NCI-H2081 (cell line): ENCODE results near the gene PYGO2.
"Not testable (repeated sequence)": the region's sequence is repeated elsewhere in the genome, so short reads cannot be mapped to it uniquely, and the experiment has no call there.

Experiments used
- DNase-seq, 2 experiments: peaks; one replicate each; lab custom pipeline; 2025; lab: John Stamatoyannopoulos, UW

Gene PYGO2

DNA sequence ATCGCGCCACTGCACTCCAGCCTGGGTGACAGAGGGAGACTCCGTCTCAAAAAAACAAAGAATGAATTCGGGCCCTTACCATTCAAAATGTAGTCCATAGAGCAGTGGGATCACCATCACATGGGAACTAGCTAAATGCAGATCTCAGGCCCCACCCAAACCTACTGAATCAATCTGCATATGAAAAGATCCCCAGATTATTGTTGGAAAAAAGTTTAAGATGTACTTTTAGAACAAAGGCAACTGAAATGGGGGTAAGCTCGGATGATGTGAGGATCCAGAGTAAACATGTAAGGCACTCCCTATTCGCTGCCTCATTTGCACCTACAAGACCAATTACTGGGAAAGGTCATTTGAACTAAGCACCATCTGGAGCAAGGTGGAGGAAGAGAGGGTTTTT is 20.8 kb upstream of the PYGO2 start:
- DNase-seq: no peak

DNA sequence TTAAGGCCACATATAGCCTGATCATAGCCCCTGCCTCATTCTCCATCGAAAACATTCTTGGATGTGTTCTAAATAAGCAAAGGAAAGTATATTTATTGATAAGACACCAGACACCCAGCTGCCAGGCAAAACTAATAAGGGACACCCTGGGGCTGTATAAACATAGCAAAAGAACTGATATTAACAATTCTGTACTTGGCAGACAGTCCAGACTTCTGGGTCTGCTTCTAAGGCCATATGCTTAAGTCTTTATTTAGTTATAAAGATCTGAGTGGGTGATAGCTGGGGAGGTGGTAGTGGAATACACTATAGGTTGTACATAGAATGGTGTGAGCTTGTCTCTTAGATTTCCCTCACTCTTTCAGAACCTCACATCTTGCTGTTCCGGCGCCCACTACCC is 16.8 kb upstream of the PYGO2 start:
- DNase-seq: no peak

DNA sequence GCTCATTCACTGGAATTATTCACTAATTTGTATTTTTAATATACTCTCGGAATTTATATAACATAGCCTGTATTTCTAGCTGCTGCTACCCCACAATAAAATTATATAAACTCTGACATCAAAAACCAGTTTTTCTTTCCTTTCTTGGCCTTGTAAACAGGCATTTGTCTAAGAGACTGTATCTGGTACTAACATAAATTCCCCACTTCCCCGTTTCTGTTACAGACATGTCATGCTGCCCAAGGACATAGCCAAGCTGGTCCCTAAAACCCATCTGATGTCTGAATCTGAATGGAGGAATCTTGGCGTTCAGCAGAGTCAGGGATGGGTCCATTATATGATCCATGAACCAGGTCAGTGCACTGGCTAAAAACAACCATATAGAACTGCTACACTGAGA is 16.2 kb upstream of the PYGO2 start:
- DNase-seq: not testable (repeated sequence)

DNA sequence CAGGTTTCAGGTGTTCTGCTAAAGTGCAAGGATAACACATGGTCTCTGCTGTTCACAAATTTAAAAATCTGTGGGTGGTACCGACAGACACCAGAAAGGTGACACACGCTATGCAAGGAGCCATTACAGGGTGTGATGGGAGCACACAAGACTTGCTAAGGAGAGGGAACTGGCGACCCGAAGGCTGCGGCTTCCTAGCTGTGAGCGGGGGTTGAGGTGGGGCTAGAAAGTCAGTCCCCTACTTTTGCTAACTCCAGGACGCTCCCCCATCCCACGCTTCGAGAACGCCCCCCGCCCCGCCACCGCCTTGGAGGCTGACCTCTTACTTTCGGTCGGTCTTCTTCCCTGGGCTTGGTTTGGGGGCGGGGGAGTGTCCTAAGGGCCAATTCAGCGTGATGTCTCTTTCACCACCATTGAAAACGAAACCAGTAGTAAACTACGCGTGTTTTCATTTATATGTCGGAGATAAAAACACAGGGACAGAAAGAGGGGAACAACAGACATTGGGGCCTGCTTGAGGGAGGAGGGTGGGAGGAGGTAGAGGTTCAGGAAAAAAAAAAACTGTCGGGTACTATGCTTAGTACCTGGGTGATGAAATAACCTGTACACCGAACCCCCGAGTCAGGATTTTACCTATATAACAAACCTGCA is 14.0 kb upstream of the PYGO2 start:
- DNase-seq: peak in 1 of 2 experiments; percentile 52

DNA sequence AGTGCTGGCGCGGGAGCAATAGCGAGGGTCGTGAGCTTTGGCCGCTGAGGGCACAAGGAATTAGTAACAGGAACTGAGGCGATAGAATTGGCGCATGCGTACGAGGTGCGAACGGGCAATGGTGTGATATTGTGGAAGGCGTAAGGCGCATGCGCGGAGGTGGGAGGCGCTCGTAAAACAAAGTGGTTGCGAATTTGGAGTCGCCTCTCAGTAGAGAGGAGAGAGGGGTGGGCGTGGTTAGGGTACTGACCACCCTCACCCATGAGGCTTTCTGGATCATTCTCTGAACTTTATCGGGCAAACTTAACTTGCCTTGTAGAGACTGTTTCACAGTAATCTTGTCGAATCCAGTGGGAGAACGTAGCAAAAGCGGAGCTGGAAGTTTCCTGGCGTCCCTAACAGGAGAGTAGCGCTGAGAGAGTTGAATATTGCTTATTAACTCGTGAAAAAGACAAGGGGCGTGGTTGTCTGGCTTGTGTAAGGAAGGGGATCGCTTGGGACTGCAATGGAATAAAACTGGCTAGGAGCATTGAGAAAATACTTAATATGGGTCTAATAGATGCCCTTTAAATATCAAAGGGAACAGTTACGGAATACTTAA is 13.3 kb upstream of the PYGO2 start:
- DNase-seq: peak; percentile 96 to 98

DNA sequence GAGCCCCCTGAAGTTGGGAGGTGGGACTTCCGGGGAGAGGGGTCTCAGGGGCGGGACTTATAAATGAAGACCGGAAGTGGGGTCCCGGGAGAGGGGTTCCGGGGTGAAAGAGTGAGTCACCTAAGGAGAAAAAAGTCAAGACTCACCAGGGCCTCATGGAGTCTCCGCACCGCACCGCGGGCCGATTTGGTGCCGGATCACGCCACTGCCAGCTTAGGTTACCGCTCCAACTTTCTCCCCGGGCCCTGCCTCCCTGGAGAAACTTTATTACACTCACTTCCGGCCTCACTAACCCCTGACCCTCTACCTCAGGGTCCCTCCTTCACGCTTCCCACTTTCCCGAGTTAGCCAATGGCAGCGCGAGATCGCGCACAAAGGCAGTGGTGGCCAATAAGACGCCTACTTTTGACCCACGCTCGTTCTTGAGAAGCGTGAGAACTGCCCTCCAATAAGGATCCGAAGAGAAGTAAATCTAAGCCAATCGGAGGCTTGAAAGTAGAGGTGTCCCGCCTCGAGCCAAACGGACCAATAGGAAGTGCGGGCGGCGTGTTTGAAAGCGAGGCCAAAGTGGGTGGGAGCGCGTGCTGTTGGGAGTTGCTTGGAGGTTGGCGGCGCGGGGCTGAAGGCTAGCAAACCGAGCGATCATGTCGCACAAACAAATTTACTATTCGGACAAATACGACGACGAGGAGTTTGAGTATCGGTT is 12.7 kb upstream of the PYGO2 start, which contains the start of gene CKS1B:
TSS of gene CKS1B (plus strand) at position 580 of the 706 bp plus-strand sequence. CDS start at position 645, 65 bp downstream.
- DNase-seq: peak; percentile 100

DNA sequence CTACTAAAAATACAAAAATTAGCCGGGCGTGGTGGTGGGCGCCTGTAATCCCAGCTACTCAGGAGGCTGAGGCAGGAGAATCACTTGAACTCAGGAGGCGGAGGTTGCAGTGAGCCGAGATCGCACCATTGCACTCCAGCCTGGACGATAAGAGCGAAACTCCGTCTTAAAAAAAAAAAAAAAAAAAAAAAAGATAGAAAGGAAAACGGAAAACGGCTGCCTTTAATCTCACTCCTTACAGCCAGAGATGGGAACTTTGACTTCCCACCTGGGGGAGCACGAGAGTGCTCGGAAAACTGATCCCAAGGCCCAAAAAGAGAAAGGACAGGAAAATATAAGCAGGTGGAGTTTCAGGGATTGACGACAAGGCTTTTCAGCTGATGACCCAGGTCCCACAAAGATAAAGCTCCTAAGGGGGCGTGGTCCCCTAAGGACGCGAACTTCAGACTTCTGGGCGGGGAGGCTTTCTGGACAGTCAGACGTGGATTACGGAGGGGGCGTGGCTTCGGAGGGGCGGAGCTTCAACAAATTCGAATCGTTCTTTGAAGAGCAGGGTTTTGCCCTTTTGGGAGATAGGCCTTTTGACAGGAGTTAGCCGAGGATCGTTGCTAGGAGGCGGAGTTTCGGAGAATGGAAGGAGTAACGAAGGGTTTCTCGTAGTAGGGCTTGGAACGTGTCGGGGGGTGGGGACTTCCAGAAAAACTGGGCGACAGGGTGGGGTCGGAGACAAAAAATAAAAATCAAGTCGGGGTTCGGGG is 11.9 kb upstream of the PYGO2 start:
- DNase-seq: peak; percentile 90 to 93

DNA sequence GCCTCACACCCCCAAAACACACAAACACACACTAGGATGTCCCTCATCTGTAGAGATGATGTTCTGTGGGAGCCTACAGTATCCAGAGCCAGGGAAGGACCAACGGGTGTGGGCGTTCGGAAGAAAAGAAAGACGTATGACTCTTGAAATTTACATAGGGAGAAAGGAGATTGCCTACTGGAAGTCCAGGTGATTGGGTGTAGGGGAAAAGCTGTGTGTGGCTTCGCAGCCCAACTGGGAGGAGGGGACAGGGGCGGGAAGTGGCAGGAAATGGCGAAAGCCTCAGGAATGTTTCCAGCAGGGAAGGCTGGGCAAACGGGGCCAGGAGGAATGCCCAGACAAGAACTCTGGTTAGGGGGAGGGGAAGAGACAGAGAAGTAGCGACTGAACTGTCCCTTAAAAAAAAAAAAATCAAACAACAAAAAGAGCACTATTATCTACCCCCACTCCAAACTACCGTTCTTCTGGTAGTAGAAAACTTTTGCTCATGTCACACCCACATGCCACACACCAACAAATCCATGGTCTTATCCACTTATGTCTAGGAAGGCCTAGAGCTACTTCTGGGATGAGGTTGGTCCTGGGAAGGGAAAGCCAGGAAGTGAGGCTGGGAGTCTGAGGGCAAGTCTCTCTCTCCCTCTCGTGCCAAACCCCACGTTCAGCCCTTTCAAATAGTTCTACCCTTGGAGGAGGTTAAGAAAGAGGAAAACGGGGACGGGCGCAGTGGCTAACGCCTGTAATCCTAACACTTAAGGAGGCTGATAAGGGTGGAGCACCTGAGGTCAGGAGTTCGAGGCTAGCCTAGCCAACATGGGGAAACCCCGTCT is 11.1 kb upstream of the PYGO2 start:
- no peak for DNase-seq

DNA sequence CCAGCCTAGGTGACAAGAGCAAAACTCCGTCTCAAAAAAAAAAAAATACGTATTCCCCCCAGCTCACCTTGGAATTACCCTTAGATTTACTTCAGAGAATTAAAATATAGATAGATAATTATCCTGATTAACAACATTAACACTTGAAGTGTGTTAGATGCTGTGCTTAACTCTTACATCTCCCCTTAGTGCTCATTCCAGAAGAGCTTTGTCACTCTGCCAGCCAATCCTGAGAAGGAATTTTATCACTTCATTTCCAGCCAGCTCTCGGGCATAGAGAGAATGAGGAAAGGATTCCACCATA is 10.6 kb upstream of the PYGO2 start:
- DNase-seq: no peak

DNA sequence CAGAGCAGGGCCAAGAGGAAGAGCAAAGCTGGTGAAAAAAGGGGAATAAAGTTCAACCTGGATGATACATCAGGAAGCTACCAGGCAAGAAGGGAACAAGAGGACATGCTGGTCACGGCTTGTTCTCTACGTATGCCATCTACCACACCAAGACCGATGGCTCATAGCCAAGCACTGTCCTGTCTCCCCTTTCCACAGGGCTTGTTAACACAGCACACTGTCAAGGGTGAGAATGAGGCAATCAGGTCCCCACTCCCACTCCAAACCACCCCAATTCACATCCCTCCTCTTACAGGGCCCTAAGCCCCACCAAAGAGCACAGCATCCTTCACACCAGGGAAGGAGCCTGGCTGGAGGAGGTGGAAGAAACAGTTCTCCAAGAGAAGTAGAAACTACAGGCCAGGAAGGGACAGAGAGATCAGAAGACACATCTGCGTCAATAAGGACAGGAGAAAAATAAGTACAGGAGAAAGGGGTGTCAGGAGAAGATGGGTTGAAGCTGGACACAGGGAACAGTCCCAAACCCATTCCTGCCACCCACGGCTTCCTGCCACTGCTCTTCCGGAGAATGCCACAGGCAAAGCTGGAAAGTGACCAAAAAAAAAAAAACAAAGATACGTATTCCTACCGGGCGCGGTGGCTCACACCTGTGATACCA is 9.9 kb upstream of the PYGO2 start:
- no peak for DNase-seq

DNA sequence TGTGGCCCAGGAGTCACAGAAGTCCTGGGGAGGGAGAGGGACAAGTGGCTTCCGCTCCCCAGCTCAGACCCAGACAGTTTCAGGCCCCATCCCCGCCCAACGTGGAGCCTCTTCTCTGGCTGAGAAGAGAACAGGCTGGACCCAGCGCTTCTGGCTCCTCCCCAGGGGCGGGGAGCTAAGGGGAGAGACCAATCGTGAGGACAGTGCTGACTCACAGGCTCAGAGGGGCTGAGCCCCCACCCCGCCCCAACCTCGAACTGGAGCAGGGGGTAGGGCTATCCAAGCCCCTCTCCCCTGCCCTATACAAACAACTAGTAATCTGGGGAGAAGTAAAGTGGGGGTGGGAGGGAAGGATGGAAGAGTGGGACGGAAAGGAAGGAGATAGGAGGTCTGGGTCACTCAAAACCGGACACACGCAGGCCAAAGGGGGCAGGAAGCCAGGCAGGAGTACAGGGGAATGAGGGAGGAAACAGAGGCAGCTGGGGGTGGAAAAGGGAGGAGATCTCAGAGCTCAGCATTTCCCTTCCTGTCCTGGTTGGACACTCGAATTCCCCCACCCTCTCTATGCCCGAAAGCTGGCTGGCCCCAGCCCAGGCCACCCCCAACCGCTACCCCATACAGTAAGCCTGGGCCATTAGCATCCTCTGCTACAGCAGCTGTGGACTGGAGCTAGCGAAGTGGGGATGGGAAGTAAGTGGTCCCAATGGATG is 9.2 kb upstream of the PYGO2 start, which contains the start of gene SHC1:
TSS of gene SHC1 (minus strand) at position 117 of the 710 bp plus-strand sequence. CDS start 221 bp downstream, outside the sequence.
- peak; percentile 62 to 70 for DNase-seq

DNA sequence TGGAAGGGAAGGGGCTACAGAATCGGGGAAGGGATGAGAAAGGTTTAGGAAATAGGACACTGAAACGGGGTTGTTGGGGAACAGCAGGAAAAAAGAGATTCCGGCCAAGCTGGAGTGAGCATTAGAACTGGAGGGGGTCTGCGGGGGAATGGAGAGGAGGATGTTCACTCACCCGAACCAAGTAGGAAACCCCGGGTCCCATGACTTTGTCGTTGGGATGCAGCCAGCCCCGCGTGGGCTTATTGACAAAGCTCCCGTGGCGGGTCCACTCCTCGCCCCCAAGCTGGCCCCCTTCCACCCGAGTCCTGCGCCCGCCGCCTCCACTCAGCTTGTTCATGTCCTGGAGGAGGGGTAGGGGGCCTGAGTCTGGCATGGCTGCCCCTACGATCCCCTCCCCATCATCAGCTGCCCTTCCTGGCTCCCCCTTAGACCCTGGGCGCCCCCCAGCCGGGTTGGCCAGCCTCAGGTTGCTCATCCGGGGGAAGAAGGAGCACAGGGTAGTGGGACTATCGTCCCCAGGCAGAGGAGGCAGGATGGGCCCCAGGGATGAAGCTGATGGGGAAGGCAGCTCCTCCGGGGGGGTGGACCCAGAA is 8.4 kb upstream of the PYGO2 start:
- no peak for DNase-seq

DNA sequence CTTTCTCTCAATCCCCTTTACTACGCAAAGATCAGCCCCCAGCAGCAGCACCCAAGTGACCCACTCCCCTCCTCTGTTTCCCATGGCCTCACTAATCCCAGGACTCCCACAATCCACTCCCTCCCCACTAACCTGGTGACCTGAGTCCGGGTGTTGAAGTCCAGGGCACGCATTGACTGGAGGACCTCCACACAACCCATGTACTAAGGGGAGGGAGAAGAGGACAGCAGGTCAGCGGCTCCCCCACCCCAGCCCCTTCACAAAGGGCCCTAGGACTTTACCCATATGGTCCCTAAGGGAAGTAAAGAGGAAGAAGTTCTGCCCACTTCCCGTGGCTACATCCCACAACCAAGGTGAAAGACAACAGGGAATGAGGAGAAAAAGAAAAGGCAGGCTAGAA is 7.7 kb upstream of the PYGO2 start:
- DNase-seq: no peak

DNA sequence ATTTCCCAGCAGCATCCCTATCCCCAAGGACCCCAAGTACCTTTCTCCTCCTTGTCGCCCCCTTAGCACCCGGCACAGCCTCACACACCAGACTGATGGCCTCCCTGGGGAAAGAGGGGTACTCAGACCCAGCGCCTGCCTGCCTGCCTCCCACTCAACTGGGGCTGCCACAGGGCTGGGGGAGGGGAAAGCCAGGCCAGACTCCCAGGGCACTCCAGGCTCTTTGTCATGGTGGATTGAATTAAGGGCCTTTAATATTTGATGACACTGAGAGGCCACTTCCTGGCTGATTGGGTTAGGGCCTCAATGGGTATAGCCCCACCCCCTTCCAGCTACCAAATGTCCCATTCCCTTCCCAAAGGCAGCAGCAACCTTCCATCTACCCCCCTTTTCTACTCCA is 7.1 kb upstream of the PYGO2 start:
- DNase-seq: no peak

DNA sequence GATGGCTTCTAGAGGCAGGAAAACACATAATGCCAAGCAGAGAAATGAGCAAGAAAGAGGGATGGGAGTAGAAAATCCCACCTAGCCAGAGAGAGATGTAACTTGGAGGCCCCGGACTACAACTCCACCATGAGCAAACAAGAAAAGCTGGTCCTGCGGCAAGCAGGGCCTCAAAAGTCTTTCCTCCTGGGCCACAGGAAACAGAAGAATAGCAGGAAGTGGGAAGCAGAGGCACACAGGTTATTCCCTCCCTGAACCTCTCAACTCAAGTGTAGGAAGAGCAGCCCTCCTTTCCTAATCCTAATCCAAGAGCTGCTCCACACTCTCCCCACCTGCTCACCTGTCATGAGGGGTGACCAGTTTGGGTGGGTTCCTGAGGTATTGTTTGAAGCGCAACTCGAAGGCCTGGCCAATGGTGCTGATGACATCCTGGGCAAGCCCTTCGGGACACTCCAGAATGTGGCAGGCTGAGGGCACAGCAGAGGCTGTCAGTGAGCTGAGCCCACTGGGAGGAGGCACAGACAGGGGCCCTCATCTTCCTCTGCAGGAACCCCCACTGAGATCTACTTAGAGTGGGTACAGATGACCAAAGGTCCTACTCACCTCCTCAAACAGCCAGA is 5.9 kb upstream of the PYGO2 start:
- no peak for DNase-seq

DNA sequence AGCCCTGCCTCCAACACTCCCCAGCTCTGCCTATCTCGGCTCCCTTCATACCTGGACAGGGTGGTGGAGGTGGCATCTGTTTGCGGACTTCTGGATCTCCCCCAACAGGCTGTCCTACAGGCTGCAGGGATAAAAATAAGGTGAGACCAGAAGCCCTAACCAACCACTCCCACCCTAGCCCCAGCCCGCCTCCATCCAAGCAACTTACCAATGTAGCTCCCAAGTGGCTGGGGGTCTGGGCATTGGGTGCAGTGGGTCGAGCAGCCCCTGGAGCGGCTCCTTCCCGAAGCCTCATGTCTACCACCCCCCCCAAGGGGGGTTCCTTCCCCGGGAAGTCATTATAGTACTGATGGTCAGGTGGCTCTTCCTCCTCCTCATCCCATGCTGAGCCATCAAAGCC is 4.5 kb upstream of the PYGO2 start:
- no peak for DNase-seq

DNA sequence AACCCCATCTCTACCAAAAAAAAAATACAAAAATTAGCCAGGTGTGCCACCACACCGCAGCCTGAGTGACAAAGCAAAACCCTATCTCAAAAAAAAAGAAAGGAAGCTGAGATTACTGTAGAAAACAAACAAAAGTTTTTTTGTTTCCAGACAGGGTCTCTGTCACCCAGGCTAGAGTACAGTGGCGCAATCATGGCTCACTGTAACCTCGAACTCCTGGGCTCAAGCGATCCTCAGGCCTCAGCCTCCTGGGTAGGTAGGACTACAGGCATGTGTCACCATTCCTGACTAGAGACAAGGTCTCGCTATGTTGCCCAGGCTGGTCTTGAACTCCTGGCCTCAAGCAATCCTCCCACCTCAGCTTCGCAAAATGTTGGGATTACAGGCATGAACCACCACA is 2.8 kb upstream of the PYGO2 start:
- DNase-seq: no peak

DNA sequence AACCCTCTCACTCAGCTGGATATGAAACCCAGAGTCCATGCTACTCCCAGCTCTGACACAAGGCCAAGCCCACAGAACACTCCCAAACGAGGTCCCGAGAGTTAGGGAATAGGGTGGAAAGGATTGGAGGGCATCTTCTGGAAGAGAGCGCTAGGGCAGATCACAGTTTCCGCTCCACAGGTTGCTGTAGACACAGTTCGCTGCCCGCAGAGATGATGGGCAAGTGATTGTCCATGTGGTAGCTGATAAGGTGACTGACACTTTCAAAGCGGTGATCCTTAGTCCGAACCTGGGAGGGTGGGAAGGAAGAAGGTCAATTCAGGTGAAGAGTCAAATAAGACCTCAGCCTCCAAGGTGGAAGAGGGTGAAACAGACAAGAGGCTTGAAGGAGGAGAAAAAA is 2.1 kb upstream of the PYGO2 start:
- no peak for DNase-seq

DNA sequence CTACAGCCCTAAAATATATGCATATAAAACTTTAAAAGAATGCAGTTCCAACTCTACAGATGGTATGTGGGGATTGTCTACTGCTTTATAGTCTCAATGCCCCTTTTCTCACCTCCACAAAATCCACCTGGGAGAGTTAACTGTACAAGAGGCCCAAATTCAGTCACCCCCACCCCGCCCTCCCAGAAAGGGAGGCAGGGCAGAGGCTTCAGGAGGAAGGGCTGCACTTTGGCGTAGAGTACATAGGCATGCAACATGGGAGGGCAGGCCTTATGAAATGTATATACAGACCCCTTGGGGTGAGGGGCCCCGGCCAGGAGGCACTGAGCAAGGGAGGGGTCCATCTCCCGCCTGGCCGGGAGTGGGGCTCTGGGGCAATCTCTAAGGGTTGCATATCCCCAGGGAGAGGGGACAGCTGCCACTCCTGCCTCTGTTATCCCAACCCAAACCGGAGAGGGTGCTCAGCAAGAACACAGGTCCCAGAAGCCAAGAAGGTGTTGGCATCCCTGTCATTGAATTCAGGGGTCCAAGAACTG is 1.3 kb upstream of the PYGO2 start:
- no peak for DNase-seq
